ENCODE measurements around the gene KIAA1328. TPM values are rescaled to one million over a fixed set of nuclear protein-coding genes. Genes with fewer than 3 reads are reported as not detected.
"Not testable (repeated sequence)": the region's sequence is repeated elsewhere in the genome, so short reads cannot be mapped to it uniquely, and the experiment has no call there.

Gene KIAA1328
- total RNA-seq, 1 donor from 2014 or later = 11.9 TPM

DNA sequence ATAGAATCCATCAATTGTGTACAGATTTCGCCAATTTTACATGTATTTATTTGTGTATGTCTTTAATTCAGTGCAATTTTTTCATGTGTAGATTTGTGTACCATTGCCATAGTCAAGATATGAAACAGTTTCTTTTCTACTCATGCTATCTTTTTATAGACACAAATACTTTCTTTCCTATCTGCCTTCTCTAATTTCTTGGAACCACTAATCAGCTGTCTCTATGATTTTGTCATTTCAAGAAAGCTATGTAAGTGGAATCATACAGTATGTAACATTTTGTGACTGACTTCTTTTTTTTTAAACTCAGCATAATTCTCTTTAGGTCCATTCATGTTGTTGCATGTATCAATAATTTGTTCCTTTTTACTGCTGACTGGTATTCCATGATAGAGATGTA, 33.3 kb downstream of the KIAA1328 start:
- Histone ChIP-seq H3K27ac (no peak overlapping the region), H3K9me3 (no peaks in the 10 kb centered on the region), H3K36me3 (no peaks in the 10 kb centered on the region), H3K4me3 (no peak overlapping the region), H3K27me3 (no peaks in the 10 kb centered on the region), H3K4me1 (no peaks in the 10 kb centered on the region)
- no peak for DNase-seq
- TF ChIP-seq, protein P1, sequence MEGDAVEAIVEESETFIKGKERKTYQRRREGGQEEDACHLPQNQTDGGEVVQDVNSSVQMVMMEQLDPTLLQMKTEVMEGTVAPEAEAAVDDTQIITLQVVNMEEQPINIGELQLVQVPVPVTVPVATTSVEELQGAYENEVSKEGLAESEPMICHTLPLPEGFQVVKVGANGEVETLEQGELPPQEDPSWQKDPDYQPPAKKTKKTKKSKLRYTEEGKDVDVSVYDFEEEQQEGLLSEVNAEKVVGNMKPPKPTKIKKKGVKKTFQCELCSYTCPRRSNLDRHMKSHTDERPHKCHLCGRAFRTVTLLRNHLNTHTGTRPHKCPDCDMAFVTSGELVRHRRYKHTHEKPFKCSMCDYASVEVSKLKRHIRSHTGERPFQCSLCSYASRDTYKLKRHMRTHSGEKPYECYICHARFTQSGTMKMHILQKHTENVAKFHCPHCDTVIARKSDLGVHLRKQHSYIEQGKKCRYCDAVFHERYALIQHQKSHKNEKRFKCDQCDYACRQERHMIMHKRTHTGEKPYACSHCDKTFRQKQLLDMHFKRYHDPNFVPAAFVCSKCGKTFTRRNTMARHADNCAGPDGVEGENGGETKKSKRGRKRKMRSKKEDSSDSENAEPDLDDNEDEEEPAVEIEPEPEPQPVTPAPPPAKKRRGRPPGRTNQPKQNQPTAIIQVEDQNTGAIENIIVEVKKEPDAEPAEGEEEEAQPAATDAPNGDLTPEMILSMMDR (IDR thresholded peaks at IDR 0.05) = no peak
- ATAC-seq = no peak
- intact Hi-C loops (cut with DNase I) = no loop called here

DNA sequence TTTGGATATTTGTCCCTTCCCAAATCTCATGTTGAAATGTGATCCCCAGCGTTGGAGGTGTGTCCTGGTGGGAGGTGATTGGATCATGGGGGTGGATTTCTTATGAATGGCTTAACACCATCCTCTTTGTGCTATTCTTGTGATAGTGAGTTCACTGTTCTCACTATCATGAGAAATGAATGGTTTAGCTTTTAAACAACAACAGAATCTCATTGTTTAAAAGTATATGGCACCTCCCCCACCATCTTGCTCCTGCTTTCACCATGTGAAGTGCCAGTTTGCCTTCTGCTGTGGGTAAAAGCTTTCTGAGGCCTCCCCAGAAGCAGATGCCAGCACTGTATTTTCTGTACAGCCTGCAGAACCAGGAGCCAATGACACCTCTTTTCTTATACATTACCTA, 38.1 kb downstream of the KIAA1328 start:
- Histone ChIP-seq H3K9me3 (no peaks in the 10 kb centered on the region), H3K4me1 (no peaks in the 10 kb centered on the region), H3K27ac (no peak overlapping the region), H3K4me3 (no peak overlapping the region), H3K27me3 (no peaks in the 10 kb centered on the region), H3K36me3 (no peaks in the 10 kb centered on the region)
- TF ChIP-seq, protein P1 (IDR thresholded peaks at IDR 0.05) = no peak
- intact Hi-C loops (cut with DNase I) = no loop called here
- ATAC-seq (no peak), DNase-seq (no peak)

DNA sequence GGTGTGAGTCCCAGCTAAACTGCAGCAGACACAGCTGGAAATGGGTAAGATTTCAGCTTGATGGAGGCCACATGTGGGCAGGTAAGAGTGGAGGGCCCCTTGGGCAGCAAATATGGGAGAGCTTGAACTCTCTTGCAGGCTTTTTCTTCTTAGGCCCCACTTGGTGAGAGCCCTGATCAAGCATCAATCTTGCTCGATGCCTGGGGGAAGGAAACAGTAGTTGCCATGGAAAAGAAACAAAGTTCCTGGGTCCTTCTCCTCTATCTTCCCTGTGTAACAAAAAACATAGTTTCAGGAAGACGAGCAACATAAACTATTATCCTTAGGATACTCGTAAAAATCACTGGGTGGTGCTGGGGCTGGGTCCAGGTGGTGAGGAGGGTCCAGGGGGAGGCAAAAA, 42.9 kb downstream of the KIAA1328 start:
- ATAC-seq (no peak), DNase-seq (no peak)
- Histone ChIP-seq H3K27ac (no peak overlapping the region), H3K9me3 (no peaks in the 10 kb centered on the region), H3K27me3 (no peaks in the 10 kb centered on the region), H3K4me3 (no peak overlapping the region), H3K36me3 (no peaks in the 10 kb centered on the region), H3K4me1 (no peaks in the 10 kb centered on the region)
- intact Hi-C loops (cut with DNase I) = no loop called here
- TF ChIP-seq, protein P1 (IDR thresholded peaks at IDR 0.05) = no peak

- Histone ChIP-seq H3K4me3 (no peak overlapping the region), H3K9me3 (no peaks in the 10 kb centered on the region), H3K27ac (no peak overlapping the region), H3K4me1 (no peaks in the 10 kb centered on the region), H3K27me3 (no peaks in the 10 kb centered on the region), H3K36me3 (no peaks in the 10 kb centered on the region)
- TF ChIP-seq, protein P1 (IDR thresholded peaks at IDR 0.05) = no peak
- DNase-seq (no peak), ATAC-seq (no peak)
- intact Hi-C loops (cut with DNase I) = no loop called here
These were observed 43.4 kb downstream of the KIAA1328 start for GRCh38 chr18:36872329-36872728.

GRCh38 chr18:36873826-36874225, 44.9 kb downstream of the KIAA1328 start:
- intact Hi-C loops (cut with DNase I); H3K27ac ChIP-seq: not testable (repeated sequence)

GRCh38 chr18:36879796-36880195, 50.9 kb downstream of the KIAA1328 start:
- DNase-seq; intact Hi-C loops (cut with DNase I); H3K4me1 ChIP-seq; H3K4me3 ChIP-seq; H3K36me3 ChIP-seq; ATAC-seq; H3K27me3 ChIP-seq; H3K9me3 ChIP-seq; H3K27ac ChIP-seq: not testable (repeated sequence)

More at GRCh38 chr18:36873826-36874225, 44.9 kb downstream of the KIAA1328 start:
- not testable (repeated sequence) for ATAC-seq, H3K27me3 ChIP-seq, H3K9me3 ChIP-seq, H3K4me1 ChIP-seq, H3K4me3 ChIP-seq, H3K36me3 ChIP-seq, DNase-seq

GRCh38 chr18:36885981-36886380, 57.1 kb downstream of the KIAA1328 start:
- ATAC-seq = no peak
- Histone ChIP-seq H3K4me1 (no peaks in the 10 kb centered on the region), H3K27ac (no peak overlapping the region), H3K27me3 (no peaks in the 10 kb centered on the region), H3K9me3 (no peaks in the 10 kb centered on the region), H3K4me3 (no peak overlapping the region), H3K36me3 (no peaks in the 10 kb centered on the region)
- TF ChIP-seq, protein P1 (IDR thresholded peaks at IDR 0.05) = no peak
- no peak for DNase-seq
- intact Hi-C loops (cut with DNase I) = no loop called here

Measured in upper lobe of right lung (tissue), 1 donor.